Spleen (tissue), 7 donors: ENCODE results near the gene HOXB6.

Source experiments
- CTCF ChIP-seq, 11 experiments: fragments of 200-600 bp in 7 of 11; fragments of 450-650 bp in 4 of 11; sonication (generic) in 4 of 11; IDR thresholded peaks in 8 of 11; conservative IDR thresholded peaks in 3 of 11; 1 replicate in 7 of 11; 2 replicates in 4 of 11; pipeline versions ENCODE4 v1.4.0 to v1.8.0; 2016 to 2021; ENCODE audit warnings: antibody characterized with exemption in 11 of 11, inconsistent platforms in 4 of 11, mild to moderate bottlenecking in 1 of 11
- POLR2AphosphoS5 ChIP-seq, 3 donors: sonication (generic); formaldehyde crosslinking; IDR thresholded peaks; one replicate each; pipeline ENCODE4 v1.5.1; 2017; ENCODE audit warnings: antibody characterized with exemption in 3 of 3
- donor health status: DM: no; HTN: no; CAD: no; lungs with moderate emphysema.
- donor health status: DM: no; HTN: no; CAD: no.
- donor health status: DM: no; HTN: no; CAD: no.

DNA sequence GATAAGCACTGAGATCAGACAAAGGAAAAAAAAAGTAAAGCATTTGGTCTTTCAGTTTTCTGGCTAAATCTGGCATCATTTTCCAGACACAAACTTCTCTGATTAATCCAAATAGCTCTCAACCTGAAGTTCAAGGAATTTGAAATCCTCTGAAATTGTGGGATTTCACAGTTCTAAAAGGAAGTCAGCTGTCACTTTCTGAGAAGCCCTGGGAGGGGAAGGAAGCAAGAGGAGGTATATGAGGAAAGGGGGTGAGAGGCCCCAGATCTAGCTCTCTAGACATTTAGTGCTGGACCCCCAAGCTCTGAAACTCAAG, 38.9 kb upstream of the HOXB6 start:
- TF ChIP-seq CTCF (IDR thresholded peaks at IDR 0.05 in 8 of 11, conservative IDR thresholded peaks at IDR 0.05 in 3 of 11) (no peak), POLR2AphosphoS5 (IDR thresholded peaks at IDR 0.05) (no peak)
